ENCODE data around the gene RNH1. TPM values are rescaled to one million over a fixed set of nuclear protein-coding genes. Genes with fewer than 3 reads are reported as not detected.
"Not testable (repeated sequence)": the region's sequence is repeated elsewhere in the genome, so short reads cannot be mapped to it uniquely, and the experiment has no call there.

The RNH1 gene
- total RNA-seq, 1 donor from 2014 or later: 99.8 TPM

DNA sequence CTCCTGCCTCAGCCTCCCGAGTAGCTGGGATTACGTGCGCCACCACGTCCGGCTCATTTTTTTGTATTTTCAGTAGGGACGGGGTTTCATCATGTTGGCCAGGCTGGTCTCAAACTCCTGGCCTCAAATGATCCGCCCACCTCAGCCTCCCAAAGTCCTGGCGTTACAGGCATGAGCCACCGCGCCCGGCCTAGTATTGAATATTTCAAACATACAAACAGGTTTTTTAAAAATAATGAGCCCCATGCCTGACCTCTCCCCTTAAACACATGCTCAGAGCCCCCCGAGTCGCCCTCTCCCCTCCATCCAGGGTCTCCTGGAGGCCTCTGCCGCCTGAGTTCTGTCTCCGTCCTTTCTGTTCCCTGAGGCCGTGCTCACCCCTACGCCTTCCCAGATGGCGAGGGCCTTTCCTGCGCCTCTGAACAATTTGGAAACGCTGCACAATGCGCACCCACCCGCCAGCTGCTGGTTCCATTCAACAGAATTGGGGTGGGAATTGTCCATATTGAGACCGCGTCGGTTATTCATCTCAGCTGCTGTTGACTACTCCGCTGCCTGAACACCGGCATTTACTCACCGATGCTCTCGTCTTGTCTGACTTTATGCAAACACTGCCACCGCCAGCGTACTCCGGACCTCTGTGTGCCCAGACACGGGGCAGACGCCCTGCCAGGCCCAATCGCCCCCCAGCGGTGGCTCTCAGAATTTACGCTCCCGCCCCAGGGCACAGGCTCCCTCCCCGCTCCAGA lies 13.6 kb upstream of the RNH1 start:
- intact Hi-C loops (cut with micrococcal nuclease): no loop called here

DNA sequence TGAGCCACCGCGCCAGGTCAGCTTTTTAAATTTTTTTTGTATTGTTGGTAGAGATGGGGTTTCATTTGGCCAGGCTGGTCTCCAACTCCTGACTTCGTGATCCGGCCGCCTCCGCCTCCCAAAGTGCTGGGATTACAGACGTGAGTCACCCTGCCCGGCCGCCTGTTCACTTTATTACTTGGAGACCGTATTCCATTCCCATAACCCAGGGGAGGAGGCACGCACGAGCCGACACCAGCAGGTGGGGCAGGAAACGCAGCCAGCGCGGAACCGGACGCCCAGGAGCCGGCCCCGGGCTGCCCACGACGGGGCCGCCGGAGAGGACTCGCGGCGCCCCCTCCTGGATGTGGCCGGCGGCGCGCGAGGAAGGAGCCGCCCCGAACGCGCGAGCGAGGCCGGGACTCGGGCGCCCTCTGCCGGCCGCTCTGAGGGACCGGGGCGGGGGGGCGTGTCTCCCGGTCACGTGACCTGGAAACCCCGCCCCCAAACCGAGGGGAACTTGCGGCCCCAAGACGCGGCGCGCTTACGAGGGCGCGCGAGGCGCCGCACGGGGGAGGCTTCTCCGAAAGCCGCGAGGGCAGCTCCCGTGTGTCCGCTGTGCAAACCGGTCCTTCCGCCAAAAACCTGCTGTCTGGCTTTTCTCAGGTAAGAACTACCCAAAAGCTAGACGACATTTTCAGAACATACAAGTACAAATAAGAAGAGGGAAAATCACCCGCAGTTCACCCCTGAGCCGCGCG lies 11.6 kb upstream of the RNH1 start:
- intact Hi-C loops (cut with micrococcal nuclease): loop anchor here (1.0 to 2.0 kb wide), 3 partner anchors 11 to 68 kb away; partner anchors contain the start of genes HRAS, PTDSS2 and RNH1

DNA sequence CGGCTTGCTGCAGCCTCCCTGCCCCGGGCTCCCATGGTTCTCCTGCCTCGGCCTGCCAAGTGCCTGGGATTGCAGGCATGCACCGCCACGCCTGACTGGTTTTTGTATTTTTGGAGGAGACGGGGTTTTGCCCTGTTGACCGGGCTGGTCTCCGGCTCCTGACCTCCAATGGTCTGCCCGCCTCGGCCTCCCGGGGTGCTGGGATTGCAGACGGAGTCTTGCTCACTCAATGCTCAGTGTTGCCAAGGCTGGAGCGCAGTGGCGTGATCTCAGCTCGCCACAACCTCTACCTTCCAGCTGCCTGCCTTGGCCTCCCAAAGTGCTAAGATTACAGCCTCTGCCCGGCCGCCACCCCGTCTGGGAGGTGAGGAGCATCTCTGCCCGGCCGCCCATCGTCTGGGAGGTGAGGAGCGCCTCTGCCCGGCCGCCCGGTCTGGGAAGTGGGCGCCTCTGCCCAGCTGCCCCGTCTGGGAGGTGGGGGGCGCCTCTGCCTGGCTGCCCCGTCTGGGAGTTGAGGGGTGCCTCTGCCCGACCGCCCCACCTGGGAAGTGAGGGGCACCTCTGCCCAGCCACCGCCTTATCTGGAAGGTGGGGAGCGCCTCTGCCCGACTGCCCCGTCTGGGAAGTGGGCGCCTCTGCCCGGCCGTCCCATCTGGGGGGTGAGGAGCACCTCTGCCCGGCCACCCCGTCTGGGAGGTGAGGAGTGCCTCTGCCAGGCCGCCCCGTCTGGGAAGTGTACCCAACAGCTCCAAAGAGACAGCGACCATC lies 10.1 kb upstream of the RNH1 start:
- intact Hi-C loops (cut with micrococcal nuclease): not testable (repeated sequence)

DNA sequence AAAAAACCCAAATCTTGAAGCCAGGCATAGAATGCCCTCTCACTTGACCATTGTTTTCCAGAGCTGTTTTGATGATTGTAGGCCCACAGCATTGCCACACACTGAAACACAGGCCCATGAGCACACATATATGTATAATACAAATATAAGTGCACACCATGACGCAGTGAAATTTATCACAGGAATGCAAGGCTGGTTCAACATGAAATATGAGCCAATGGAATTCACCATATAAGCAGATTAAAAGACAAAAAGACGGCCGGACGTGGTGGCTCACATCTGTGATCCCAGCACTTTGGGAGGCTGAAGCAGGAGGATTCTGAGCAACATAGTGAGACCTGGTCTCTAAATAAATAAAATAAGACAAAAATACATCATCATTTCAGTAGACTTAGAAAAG lies 9.4 kb upstream of the RNH1 start:
- intact Hi-C loops (cut with micrococcal nuclease): no loop called here

DNA sequence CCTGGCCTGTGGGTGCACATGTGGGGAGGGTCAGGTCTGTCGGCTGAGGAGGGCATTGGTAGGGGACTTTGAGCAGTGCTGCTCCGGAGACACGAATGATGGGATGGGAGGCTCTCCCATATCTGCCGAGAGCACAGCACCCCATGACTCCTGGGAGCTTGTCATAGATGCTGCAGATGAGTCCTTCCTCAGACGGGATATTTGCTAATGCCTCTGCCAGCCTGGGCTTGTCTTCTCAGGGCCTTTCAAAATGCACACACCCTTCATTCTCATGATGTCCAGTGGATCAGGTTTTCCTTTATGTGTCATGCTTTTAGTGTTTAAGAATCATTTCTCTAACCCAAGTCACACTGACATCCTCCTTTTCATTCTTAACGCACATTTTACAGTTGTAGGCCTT lies 8.1 kb upstream of the RNH1 start:
- intact Hi-C loops (cut with micrococcal nuclease): no loop called here

DNA sequence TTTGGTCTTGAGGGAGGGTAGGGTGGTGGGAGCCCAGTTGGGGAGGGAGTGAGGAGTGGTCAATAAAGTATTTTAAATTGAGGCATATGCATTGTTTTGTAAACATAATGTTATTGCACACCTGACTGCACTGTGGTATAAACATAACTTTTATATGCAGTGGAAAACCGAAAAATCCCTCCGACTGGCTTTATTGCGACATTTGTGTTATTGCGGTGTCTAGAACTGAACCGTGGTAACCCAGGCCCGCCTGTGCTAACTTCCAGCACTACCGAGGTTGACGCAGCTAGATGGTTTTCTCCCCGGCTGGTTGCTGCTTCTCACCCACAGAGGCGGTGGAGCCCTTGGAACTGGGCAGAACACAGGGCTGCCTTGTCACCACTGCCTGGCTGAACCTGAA lies 7.6 kb upstream of the RNH1 start:
- intact Hi-C loops (cut with micrococcal nuclease): no loop called here

DNA sequence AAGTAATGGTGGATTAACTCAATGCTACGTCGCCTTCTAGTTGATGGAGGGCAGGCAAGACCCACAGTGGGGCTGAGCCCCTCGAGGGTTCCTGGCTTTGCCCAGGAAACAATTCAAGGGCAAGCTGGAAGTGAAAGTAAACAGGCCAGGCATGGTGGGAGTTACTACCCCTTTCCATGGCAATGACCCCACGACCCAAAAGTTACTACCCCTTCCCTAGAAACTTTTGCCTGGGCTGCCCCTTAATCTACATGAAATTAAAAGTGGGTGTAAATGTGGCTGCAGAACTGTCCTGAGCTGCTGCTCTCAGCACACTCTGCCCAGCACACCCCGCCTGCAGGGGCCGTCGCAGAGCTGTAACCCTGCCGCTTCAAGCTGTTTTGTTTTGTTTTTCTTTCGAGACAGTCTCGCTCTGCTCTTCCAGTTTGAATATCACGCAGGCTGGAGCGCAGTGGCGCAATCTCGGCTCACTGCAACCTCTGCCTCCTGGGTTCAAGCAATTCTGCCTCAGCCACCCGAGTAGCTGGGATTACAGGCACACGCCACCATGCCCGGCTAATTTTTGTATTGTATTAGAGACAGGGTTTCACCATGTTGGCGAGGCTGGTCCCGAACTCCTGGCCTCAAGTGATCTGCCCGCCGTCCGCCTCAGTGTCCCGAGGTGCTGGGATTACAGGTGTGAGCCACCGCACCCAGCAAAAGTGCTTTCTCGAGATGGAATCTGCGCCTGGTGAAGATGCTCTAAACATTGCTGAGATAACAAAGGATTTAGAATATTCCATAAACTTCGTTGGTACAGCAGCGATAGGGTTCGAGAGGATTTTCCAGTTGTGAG lies 5.9 kb upstream of the RNH1 start:
- intact Hi-C loops (cut with micrococcal nuclease): no loop called here

DNA sequence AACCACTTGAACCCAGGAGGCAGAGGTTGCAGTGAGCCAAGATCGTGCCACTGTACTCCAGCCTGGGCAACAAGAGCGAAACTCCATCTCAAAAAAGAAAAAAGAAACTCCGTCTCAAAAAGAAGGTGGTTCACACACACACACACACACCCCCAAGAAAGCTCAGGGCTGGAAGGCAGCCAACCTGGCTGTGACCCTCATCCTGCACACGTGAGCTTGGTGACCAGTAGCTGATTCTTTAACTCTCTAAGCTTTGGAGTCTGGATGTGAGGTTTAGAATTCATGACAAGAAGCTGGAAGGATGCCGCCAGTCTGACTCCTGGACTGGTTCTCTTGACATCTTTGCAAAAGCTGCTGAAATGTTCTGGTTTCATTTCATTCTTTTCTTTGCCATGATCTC lies 1.9 kb upstream of the RNH1 start:
- intact Hi-C loops (cut with micrococcal nuclease): no loop called here

DNA sequence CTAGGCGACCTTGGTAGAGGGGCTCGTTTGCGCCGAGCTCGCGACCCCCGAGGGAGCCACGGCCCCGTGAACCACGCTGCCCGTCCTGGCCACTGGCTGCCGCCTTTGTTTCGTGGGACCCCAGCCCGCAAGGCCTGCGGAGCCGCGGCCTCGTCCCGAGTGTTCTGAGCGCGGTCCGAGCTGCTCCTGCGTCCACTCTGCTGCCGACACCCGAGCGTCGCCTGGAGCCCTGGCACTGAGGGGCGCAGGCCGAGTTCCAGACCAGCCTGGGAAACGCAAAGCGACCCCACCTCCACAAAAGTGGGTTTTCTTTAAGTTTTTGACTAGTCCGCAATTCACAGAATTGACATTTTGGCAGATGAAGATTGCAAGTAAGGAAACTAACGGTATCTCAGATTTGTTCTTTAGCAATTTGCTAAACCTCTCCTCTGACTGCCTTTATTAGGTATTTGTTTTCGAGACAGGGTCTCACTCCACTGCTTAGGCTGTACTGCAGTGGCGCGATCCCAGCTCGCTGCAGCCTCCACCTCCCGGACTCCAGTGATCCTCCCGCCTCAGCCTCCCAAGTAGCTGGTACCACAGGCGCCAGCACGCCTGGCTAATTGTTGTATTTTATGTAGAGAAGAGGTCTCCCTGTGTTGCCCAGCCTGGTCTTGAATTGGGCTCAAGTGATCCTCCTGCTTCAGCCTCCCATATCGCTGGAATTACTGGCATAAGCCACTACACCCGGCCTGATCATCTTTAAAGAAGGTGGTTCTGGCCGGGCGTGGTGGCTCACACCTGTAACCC lies 879 bp upstream of the RNH1 start:
- intact Hi-C loops (cut with micrococcal nuclease): loop anchor here (1.0 to 2.0 kb wide), 5 partner anchors 10 to 272 kb away; partner anchors contain the start of genes HRAS, PSMD13 and SIRT3

DNA sequence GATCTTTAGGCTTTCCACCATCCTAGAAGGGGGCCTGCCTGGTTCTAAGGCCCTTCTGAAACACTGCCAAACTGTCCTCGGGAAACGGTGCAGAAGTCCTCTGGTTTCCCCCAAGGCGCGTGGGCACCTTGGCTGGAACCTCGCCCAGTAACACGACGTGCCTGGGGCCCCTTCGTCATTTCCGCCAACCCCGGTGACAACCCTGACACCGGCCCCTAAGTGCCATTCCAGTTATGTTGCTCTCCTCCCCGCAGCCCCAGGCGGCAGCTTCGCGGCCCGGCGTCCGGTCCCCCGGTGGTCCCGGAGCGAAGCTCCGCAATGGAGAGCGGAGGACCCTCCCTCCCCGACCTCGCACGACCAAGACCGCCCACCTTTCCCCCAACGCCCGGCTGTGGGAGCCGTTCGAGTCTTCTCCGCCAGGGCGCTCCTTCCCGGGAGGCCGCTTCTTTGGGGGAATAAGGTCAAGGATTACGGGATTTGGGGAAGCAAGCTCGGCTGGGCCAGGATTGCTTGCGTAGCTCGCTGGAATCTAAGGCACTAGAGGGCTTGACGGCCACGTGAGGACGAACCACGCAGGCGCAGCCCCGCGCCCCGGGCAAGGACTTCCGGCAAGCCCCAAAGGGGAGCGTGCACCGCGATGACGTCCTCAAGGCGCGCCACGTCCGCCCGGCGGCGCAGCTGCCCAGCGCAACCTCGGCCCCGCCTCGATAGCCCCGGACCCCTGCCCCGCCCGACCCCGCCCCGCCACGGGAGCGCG lies 626 bp downstream of the RNH1 start:
- intact Hi-C loops (cut with micrococcal nuclease): loop anchor here (1.0 to 2.0 kb wide), 6 partner anchors 54 to 189 kb away; partner anchors contain the start of genes DEAF1, LMNTD2, RASSF7 and TMEM80

DNA sequence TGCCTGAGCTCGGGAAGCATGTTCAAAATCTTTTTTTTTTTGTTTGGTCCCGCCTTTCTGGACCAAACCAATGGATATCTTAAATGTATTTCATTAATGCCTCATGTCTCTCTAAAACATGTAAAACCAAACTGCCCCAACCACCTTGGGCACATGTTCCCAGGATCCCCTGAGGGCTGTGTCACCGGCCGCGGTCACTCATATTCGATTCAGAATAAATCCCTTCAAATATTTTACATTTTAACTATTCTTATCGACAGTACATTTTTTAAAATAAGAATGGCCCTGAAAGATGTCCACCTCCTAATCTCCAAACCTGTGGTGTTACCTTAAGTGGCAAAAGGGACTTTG lies 2.1 kb downstream of the RNH1 start:
- intact Hi-C loops (cut with micrococcal nuclease): no loop called here

DNA sequence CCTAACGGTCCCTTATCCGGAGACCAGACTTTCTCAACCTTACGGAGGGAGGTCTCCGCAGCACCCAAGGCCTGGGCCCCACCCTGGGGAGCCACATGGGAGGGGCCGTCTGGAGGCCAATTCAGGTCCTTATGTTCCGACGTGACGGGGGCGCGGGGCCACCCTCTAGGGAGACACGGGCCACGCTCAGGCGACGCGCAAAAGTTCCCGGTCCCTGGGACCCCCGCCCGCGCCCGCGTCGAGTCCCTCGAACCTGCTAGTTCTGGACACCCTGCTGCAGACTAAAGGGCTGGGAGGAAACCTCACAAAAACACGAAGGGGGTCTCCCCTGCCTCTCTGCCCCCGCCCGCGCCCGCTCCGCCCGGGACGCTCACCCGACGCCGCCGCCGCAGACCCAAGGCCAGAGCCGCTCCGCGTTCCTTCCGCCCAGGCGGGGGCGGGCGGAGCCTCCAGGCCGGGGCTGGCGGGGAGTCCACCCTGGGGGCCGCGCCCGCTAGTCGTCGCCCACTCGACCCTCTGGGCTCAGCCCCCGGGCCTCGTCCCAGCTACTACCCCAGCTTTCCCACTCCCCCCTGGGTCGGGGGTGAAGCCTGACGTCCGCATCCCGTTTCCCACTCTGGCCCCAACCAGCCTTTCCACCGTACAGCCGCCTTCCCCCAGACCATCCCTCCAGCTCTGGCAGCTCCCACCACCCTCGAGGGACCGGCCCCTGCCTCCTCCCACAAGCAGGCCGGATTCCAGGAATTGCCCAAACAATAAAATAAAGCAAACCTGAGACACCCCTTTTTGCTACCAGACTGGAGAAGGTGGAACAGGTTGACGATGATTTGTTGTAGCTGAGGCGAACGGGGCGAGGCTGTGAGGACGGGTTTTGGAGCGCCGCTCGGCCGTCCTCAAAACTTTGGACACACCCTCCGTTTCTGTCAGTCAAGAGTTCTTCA lies 2.7 kb downstream of the RNH1 start:
- intact Hi-C loops (cut with micrococcal nuclease): no loop called here

DNA sequence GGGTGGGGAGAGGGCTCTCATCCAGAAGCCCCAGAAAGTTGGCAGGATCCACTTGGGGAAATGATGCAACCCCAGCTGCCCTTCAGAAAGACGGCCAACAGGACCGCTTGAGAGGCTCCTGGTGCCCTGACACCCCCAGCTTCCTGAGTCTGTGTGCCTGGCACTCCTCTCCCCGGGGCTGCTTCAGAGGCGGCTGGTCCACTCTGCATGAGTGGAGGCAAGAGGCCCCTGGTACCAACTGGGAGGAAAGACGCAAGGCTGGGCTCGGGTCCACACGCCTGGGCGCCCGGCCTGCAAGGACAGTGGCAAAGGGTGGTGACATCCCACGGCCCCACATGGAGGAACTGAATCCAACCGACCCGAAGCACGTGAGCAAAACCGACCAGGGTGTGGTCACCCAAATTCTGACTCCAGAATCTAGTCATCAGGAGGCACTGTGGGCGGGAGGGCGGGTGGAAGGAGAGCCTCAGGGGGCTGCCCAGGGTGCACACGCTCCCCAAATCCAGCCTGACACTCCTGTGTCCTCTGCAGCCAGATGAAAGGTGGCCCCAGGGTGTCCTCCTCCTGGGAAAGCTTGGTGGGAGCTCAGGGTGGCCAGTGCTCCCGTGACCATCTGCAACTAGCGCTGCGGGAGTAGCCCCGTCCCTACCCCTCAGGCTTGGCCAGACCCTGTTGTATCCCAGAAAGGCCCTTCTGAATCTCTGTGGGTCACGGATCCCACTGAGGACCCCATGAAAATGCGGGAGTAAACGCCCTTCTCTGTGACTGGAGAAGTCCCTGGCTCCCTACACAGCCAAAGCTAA lies 3.7 kb downstream of the RNH1 start:
- intact Hi-C loops (cut with micrococcal nuclease): no loop called here

DNA sequence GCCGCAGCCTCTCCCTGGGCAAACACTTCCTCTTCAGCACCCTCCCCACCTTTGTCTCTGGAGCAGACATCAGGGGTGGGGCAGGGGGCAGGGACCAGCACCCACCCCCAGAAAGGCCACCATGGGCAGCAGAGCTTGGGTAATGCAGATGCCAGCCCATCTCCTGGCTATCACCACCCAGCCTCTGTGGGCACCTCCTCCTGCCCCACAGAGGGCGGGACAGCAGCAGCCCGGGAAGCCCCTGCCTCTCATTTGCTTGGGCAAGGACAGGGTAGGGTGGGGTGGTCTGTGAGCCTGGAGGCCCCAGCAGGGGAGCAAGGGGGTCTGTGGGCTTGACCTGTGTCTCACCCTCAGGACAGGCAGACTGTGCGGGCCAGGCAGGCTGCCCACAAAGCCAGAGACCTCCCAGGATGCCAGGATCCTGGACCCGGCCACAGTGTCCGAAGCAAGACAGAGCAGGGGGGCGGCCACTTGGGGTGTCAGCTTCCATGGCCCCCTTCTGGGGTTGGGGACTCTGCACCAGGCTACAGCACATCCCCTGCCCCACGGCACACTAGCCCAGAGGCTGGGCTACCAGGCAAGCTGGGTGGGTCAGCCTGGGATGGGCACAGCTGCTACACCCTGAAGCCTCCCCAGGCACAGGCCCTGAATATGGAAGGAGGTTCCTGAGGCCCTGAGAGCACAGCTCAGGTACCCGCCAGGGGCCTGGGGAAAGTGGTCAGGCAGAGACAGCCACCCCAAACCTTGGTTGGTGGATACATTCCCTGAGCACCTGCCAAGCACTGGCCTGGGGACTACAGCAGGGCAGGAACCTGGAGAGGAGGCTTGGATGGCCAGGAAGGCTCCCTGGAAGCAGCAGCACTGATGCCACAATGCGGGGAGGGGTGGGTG lies 4.5 kb downstream of the RNH1 start:
- intact Hi-C loops (cut with micrococcal nuclease): no loop called here

DNA sequence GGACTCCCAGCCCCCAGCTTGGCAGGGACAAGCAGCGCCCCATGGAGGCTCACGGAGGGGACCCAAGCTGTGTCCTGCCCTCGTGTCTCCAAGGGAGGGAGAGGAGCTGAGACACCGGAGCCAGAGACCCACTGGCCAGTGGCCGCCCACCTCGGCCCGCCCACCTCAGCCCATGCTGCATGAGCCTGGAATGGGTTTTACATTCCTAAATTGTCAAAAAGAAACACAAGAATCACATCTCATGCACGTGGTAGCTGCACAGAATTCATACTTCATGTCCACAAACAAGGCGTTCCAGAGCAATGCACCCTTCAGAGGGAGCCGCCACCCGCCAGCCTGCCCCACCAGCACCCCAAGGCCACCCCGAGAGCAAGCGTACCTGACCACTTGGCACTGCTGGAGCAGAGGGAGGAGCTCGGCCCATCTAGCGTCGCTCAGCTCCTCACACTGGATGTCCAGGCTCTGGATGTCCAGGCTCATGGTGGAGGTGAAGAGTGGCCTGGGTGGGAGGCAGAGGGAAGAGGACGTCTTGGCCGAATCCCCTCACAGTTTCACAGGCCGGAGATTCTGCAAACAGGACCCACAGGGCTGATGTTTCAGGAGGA lies 5.3 kb downstream of the RNH1 start:
- intact Hi-C loops (cut with micrococcal nuclease): no loop called here

DNA sequence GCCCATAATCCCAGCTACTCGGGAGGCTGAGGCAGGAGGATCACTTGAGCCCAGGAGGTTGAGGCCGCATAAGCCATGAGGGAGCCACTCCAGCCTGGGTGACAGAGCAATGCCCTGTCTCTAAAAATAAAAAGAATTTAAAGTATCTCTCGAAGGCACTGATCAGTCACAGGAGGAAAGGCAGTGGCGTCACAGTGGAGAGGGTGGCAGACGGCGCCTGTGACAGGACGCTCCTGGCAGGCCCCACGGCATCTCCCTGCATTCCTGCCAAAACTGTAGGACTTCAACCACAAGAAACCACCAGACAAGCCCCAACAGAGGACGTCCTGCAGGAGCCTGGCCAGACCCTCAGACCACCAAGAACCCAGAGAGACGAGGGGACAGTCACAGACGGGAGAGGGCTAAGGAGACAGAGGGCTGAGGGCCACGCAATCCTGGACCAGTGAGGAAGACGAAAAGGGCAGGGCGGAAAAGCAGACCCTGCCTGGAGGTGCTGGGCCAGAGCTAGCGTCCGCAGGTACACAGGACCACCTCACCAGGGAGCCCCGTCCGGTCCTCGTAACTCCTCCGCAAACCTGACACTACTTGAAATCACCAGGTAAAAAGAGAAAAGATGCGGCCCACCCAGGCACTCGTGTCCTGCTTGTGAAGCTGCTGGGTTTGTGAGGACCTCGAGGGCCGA lies 5.9 kb downstream of the RNH1 start:
- intact Hi-C loops (cut with micrococcal nuclease): no loop called here
